GM12878 (cell line): ENCODE data around the gene ADCY2. TPM values are rescaled to one million over a fixed set of nuclear protein-coding genes. Genes with fewer than 3 reads are reported as not detected.

ENCODE experiments used
- ATAC-seq: fragments of 200-7000 bp; cut with Tn5 transposase; 3 replicates; pipeline ENCODE4 v1.9.1; 2020; ENCODE audit warnings: mild to moderate bottlenecking, moderate library complexity
- BruUV-seq: library from RNA; stranded (reverse); fragments of 400-500 nt; replicated peaks from 2 replicates; lab custom pipeline; 2021; lab: Mats Ljungman, UMichigan
- CTCF ChIA-PET: fragments of 300-600 bp; sonication (Branson Sonifier 250); formaldehyde crosslinking; extraction: SDS; loops from one replicate; lab custom pipeline; 2021; ENCODE audit warnings: inconsistent platforms; lab: Yijun Ruan, JAX
- POLR2A ChIA-PET: fragments of 350-600 bp; formaldehyde crosslinking; extraction: SDS; loops from one replicate; lab custom pipeline; 2021; ENCODE audit warnings: inconsistent platforms; lab: Charles Lee
- RAD21 ChIA-PET: fragments of 300-600 bp; sonication (Branson Sonifier 250); formaldehyde crosslinking; loops from one replicate; lab custom pipeline; 2023; ENCODE audit warnings: antibody characterized with exemption; ENCODE audit not compliant: unreplicated experiment; lab: Charles Lee
- SMC1A ChIA-PET: fragments of 300-600 bp; sonication (Branson Sonifier 250); formaldehyde crosslinking; loops from one replicate; lab custom pipeline; 2023; ENCODE audit not compliant: unreplicated experiment, uncharacterized antibody; lab: Charles Lee
- DNase-seq: peaks from one replicate; pipeline ENCODE4 v3.0.0-alpha.2; 2011; ENCODE audit warnings: low read depth, low spot score
- FAIRE-seq: peaks from 3 replicates; lab custom pipeline; 2011; peaks lifted over from hg19 to GRCh38; lab: Jason Lieb, UNC
- H2AFZ ChIP-seq: 2 replicates; pipeline ENCODE4 v1.6.0; 2011; ENCODE audit warnings: low read depth, low read length, control low read depth; ENCODE audit not compliant: control insufficient read depth
- H3K27ac ChIP-seq: 2 replicates; pipeline ENCODE4 v1.5.1; 2011; ENCODE audit warnings: control low read depth; ENCODE audit not compliant: control insufficient read depth, insufficient read depth
- H3K27me3 ChIP-seq, 2 experiments: replicated peaks in 1 of 2; 2 replicates each; pipeline versions ENCODE4 v1.6.0 to v1.6.1; 2011; ENCODE audit warnings: low read length in 1 of 2; ENCODE audit not compliant: control insufficient read depth in 2 of 2, insufficient read depth in 2 of 2
- H3K36me3 ChIP-seq, 2 experiments: 2 replicates each; pipeline ENCODE4 v1.5.1; 2011; ENCODE audit warnings: low read length in 1 of 2; ENCODE audit not compliant: control insufficient read depth in 2 of 2, insufficient read depth in 2 of 2
- H3K4me1 ChIP-seq: 2 replicates; pipeline ENCODE4 v1.6.1; 2011; ENCODE audit warnings: mild to moderate bottlenecking, low read length, moderate library complexity, mixed read lengths; ENCODE audit not compliant: control insufficient read depth, insufficient read depth
- H3K4me2 ChIP-seq: 2 replicates; pipeline ENCODE4 v1.6.0; 2011; ENCODE audit warnings: control low read depth; ENCODE audit not compliant: control insufficient read depth, insufficient read depth
- H3K4me3 ChIP-seq: fragments of 200-600 bp; sonication (generic); 2 replicates; pipeline ENCODE4 v1.5.1; 2016
- H3K79me2 ChIP-seq: 2 replicates; pipeline ENCODE4 v1.6.0; 2011; ENCODE audit warnings: low read length; ENCODE audit not compliant: control insufficient read depth, insufficient read depth
- H3K9ac ChIP-seq: 2 replicates; pipeline ENCODE4 v1.8.0; 2011; ENCODE audit warnings: low read length, control low read depth, mixed read lengths; ENCODE audit not compliant: control insufficient read depth, insufficient read depth
- H3K9me3 ChIP-seq: replicated peaks from 3 replicates; pipeline ENCODE4 v1.5.1; 2011; ENCODE audit warnings: mild to moderate bottlenecking, low read length; ENCODE audit not compliant: control insufficient read depth, insufficient read depth
- H4K20me1 ChIP-seq: 2 replicates; pipeline ENCODE4 v1.6.0; 2011; ENCODE audit not compliant: control insufficient read depth, insufficient read depth
- ASH2L ChIP-seq: fragments of 300-600, 200-600 bp; sonication (generic); IDR thresholded peaks from 2 replicates; pipeline ENCODE4 v1.6.1; 2017; ENCODE audit warnings: low read depth, mild to moderate bottlenecking, borderline replicate concordance
- BHLHE40 ChIP-seq, 2 experiments: fragments of 450-650 bp in 1 of 2; IDR thresholded peaks; 2 replicates each; pipeline ENCODE4 v1.6.1; 2011 to 2017; ENCODE audit warnings: low read depth in 2 of 2, borderline replicate concordance in 1 of 2, improper control_type of control experiment in 1 of 2, low read length in 1 of 2, mild to moderate bottlenecking in 1 of 2
- MYC ChIP-seq: IDR thresholded peaks from 2 replicates; pipeline ENCODE4 v1.6.1; 2011; ENCODE audit warnings: mild to moderate bottlenecking, low read length, moderate library complexity, inconsistent platforms; ENCODE audit not compliant: insufficient read depth, insufficient replicate concordance, insufficient read length, severe bottlenecking
- NBN ChIP-seq: fragments of 450-650 bp; IDR thresholded peaks from 2 replicates; pipeline ENCODE4 v1.6.1; 2016
- TCF12 ChIP-seq: IDR thresholded peaks from 2 replicates; pipeline ENCODE4 v1.6.1; 2011; ENCODE audit warnings: low read depth, mild to moderate bottlenecking, low read length
- ZNF592 ChIP-seq: fragments of 450-650 bp; IDR thresholded peaks from 2 replicates; pipeline ENCODE4 v1.6.1; 2017; ENCODE audit warnings: mild to moderate bottlenecking, moderate library complexity
- WGBS: methylation state at CpG from one replicate; pipeline ENCODE4 v1.1.6; 2016; ENCODE audit warnings: low lambda C conversion rate; ENCODE audit not compliant: insufficient replicate concordance, insufficient coverage; ENCODE audit errors: missing lambda C conversion rate; 5-methylcytosine and 5-hydroxymethylcytosine counted together
- in situ Hi-C: fragments of 300-500 bp; cut with MboI; formaldehyde crosslinking; loops from 9 replicates; pipeline ENCODE4 v1.14.3; 2018; ENCODE audit warnings: mixed read lengths
- intact Hi-C: fragments of 100-400 bp; cut with micrococcal nuclease; formaldehyde crosslinking; loops from one replicate; pipeline ENCODE4 v1.14.2; 2022; ENCODE audit not compliant: unreplicated experiment
- polyA plus RNA-seq, 11 experiments: library from polyadenylated mRNA; depleted of rRNA in 4 of 11; unstranded in 6 of 11; stranded (reverse) in 5 of 11; fragments of >200 nt; fragmentation: Nextera tagmentation in 4 of 11; fragmentation: Illumina TruSeq in 1 of 11; extraction: Ambion mirVana in 4 of 11; extraction: Trizol in 1 of 11; gene quantifications; 1 replicate in 1 of 11; 2 replicates in 10 of 11; pipeline versions ENCODE4 v1.2.1 to v1.2.3, GENCODE V29; 2011 to 2016; ENCODE audit warnings: inconsistent platforms in 2 of 11, missing spikeins in 2 of 11, low read depth in 1 of 11
- total RNA-seq, 4 experiments: library from RNA; depleted of rRNA in 3 of 4; stranded (reverse); fragments of >200 nt in 3 of 4; fragmentation: Illumina TruSeq in 1 of 4; extraction: Trizol in 1 of 4; gene quantifications; 2 replicates each; pipeline versions ENCODE4 v1.2.1 to v1.2.3, GENCODE V29; 2013 to 2021
- TF ChIP-seq, protein P1 (sequence below): IDR thresholded peaks from 2 replicates; pipeline ENCODE4 v1.6.1; 2012; ENCODE audit warnings: low read depth, low read length, improper control_type of control experiment

The ADCY2 gene
- total and polyA plus RNA-seq, 10 of the 15 experiments (the other 5 are each of a cell fraction or from before 2014, with no cell fraction given): 0.07 to 0.26 TPM; not detected in 8

DNA sequence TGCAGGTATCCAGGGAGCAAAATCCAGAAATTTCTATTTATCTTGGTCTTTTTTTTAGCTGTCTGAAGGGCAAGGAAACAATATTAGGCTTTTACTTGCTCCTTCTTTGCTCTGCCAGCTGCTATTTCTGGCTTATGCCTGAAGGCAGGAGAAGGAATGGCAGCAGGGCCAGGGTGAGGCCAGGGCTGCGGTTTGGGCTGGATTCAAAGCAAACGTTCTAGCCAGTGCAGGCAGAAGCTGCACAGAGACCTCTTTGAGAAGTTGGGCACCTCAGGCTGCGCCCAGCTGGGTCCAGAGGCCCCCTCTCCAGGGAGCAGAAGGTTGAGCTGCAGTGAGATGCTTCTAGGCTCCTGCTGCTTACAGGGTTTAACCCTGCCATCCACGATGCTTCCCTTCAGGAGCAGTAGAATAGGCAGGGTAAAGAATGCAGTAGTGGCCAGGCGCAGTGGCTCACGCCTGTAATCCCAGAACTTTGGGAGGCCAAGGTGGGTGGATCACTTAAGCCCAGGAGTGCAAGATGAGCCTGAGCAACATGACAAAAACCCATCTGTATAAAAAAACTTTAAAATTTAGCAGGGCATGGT lies 201.2 kb downstream of the ADCY2 start (continued):
- TF ChIP-seq, protein P1, sequence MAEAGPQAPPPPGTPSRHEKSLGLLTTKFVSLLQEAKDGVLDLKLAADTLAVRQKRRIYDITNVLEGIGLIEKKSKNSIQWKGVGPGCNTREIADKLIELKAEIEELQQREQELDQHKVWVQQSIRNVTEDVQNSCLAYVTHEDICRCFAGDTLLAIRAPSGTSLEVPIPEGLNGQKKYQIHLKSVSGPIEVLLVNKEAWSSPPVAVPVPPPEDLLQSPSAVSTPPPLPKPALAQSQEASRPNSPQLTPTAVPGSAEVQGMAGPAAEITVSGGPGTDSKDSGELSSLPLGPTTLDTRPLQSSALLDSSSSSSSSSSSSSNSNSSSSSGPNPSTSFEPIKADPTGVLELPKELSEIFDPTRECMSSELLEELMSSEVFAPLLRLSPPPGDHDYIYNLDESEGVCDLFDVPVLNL: no peak
- TF ChIP-seq ZNF592: no peak
- TF ChIP-seq ASH2L: no peak
- TF ChIP-seq, all 136 proteins: peak for 0

GRCh38 chr5:7606840-7607465 lies 211.0 kb downstream of the ADCY2 start:
- CTCF ChIA-PET: interaction anchor here (0.6 kb wide), 1 partner anchor 137 kb away, joined by 3 read pairs; no protein-coding TSS in a partner anchor
- Histone ChIP-seq H3K9ac (no peak overlapping the region), H3K36me3 (no peaks in the 10 kb centered on the region), H2AFZ (no peak overlapping the region), H4K20me1 (no peaks in the 10 kb centered on the region), H3K27me3 (no peaks in the 10 kb centered on the region), H3K79me2 (no peaks in the 10 kb centered on the region), H3K4me3 (no peak overlapping the region), H3K27ac (no peak overlapping the region), H3K4me2 (no peak overlapping the region), H3K4me1 (no peaks in the 10 kb centered on the region), H3K9me3 (no peaks in the 10 kb centered on the region)
- 14% methylated on average over 4 of the region's 4 CpGs for WGBS
- intact Hi-C loops: no loop called here
- no peak for FAIRE-seq
- BruUV-seq: no TSS peak
- RAD21 ChIA-PET: no interaction called here
- ATAC-seq: no peak
- TF ChIP-seq TCF12 (no peak), NBN (no peak), BHLHE40 (IDR thresholded peaks at IDR 0.05; ENCODE audit: borderline replicate concordance in 1 of 2, low read depth in 2 of 2, low read length in 1 of 2) (no peak), MYC (no peak)
- in situ Hi-C loops: no loop called here
- no peak for DNase-seq
- SMC1A ChIA-PET: interaction anchor here (0.6 kb wide), 1 partner anchor 528 kb away, joined by 3 read pairs; no protein-coding TSS in a partner anchor
- POLR2A ChIA-PET: no interaction called here
